ENCODE results near the gene ASB2.

- TF ChIP-seq CTCF (conservative IDR thresholded peaks at IDR 0.05): no peak
- TF ChIP-seq ZFX (IDR thresholded peaks at IDR 0.05): no peak
Observed at GRCh38 chr14:93972618-93973205, 3.7 kb downstream of the ASB2 start.
